GM18498 (cell line): ENCODE measurements around the gene GRN.
"Not testable (repeated sequence)": the region's sequence is repeated elsewhere in the genome, so short reads cannot be mapped to it uniquely, and the experiment has no call there.

ENCODE experiments used
- ATAC-seq: cut with Tn5 transposase; IDR thresholded peaks from one replicate; pipeline ENCODE4 v1.9.1; 2021; ENCODE audit warnings: mild to moderate bottlenecking, moderate library complexity; ENCODE audit not compliant: unreplicated experiment

Gene GRN

GRCh38 chr17:44381810-44382305 is 36.8 kb downstream of the GRN start:
- no peak for ATAC-seq

- ATAC-seq = no peak
Measured at GRCh38 chr17:44382917-44383316, 37.8 kb downstream of the GRN start.

- no peak for ATAC-seq
Measured at GRCh38 chr17:44383363-44383762, 38.3 kb downstream of the GRN start.

DNA sequence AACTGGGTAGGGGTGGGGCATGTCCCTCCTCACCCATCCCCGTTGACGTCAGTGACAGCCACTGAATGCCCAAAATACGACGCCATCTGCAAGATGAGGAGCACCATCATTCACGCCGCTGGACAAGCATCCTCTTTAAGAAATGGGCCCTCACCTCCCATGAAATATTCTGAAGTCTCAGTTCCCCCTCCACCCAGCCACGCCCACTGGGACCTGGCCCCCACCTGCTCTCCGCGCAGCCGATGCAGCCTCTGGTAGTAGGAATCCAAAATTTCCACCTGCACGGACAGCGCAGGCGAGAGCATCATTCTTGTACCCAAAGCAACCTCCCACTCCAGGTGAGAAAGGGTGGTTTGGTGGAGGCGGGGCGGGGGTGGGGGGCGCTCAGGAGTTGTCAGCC is 38.8 kb downstream of the GRN start:
- ATAC-seq = no peak

- no peak for ATAC-seq
Measured at GRCh38 chr17:44384281-44384822, 39.2 kb downstream of the GRN start.

- no peak for ATAC-seq
Measured at GRCh38 chr17:44384823-44385286, 39.8 kb downstream of the GRN start.

GRCh38 chr17:44385287-44386181 is 40.4 kb downstream of the GRN start:
- no peak for ATAC-seq

- ATAC-seq = no peak
Measured at GRCh38 chr17:44386182-44386525, 41.1 kb downstream of the GRN start.

- no peak for ATAC-seq
Measured at GRCh38 chr17:44387804-44388203, 42.7 kb downstream of the GRN start.

GRCh38 chr17:44389281-44389680 is 44.2 kb downstream of the GRN start, which contains the start of gene ITGA2B:
Gene ITGA2B (minus strand): TSS chr17:44389649. CDS start chr17:44389473, 176 bp downstream.
- no peak for ATAC-seq

DNA sequence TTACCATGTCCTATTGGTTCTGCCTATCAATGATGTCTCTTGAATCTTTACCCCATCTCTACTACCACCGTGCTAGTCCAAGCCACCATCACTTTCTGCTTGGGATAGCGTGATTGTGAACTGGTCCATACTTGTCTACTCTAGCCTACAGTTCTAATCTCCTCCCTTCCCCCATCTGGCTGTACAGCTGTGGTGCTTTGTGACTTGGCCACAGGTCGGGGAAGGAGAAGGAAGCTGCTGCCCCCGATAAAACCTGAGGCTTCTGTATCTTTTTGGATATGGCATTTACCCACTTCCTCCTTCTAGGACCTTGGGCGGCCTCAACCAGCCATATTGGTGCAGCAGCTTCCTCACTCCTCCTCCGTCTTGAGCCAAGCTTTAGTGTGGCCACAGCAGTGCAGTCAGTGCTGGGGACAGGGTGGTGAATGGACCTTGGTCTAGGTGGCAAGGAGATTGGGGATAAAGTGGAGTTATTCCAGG is 44.7 kb downstream of the GRN start:
- no peak for ATAC-seq

DNA sequence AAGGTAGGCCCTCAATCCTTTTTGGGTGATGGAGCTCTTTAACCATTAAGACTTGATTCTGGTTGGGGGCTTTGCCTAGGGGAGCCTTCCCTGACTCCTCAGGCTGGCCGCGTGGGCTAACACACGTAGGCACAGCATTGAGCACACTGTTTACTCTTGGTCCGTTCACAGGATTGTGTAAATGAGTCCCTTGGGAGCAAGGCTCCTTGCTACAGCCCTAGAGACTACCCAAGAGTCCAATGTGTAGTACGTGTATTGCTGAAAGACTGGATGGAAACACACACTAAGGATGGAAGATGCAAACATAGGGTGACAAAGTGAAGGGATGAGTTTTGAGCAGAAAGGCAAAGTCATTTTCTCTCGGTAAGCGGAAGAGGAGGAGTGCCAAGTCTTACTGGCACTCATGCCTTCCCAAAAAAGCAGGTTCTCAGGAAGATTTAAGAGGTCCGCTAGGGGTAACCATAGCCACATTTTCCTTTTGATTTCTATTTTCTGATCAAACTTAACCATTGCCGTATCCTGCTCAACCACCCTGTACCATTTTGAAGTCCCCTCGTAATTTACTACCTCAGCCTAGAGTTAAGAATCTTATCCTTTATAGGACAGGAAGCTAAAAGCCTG is 45.3 kb downstream of the GRN start:
- no peak for ATAC-seq

- ATAC-seq = not testable (repeated sequence)
Measured at GRCh38 chr17:44394112-44394511, 49.0 kb downstream of the GRN start.

DNA sequence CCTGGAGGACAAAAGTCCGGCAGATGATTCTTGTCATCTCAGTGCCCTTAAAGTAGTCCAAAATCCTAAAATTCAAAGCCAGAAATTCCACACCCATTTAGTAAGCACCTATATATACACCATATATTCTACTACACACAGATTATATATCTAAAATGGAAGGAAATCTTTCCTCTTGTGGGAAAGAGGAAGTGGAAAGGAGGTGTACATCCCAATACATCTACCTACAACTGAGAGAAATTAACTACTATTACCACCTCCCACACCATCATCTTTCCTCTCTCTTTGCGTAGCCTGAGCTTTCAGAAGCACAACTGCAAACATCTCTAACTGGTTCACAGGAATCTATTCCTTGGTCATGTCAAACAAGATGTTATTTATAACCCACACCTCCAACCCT is 49.7 kb downstream of the GRN start:
- no peak for ATAC-seq

DNA sequence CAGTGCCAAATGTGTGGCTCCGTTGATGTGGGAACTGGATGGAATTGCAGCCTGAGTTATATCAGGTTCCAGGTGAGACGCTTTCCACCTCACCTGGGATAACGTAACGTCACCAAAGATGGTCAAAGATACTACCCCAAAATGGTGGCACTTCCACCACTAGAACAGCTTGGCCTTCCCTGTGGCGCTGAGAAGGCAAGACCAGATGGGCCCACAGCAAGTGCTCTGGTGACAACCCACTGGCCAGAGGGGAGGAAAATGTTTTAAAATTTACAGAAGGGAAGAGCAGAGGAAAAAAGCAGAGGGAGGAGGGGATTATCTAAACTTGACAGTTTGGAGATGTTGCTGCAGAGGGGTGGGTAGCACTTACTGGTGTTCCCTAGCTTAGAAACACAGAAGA is 51.8 kb downstream of the GRN start:
- no peak for ATAC-seq

- ATAC-seq = no peak
Measured at GRCh38 chr17:44397479-44398440, 52.7 kb downstream of the GRN start.

GRCh38 chr17:44398692-44399691 is 53.9 kb downstream of the GRN start:
- no peak for ATAC-seq

- no peak for ATAC-seq
Measured at GRCh38 chr17:44400226-44400847, 55.2 kb downstream of the GRN start.
